KMS-11 (cell line): ENCODE results near the gene COLEC12.

ENCODE experiments used
- H2AFZ ChIP-seq: fragments of 200-600 bp; sonication (generic); 2 replicates; pipeline ENCODE4 v1.6.1; 2016; ENCODE audit warnings: antibody characterized with exemption, mixed run types, low read depth
- H3K27ac ChIP-seq: fragments of 200-600 bp; sonication (generic); 2 replicates; pipeline ENCODE4 v1.6.1; 2016; ENCODE audit warnings: mild to moderate bottlenecking, mixed run types
- H3K27me3 ChIP-seq: fragments of 200-600 bp; sonication (generic); 2 replicates; pipeline ENCODE4 v1.6.1; 2017; ENCODE audit warnings: mild to moderate bottlenecking, low read depth, mixed run types, moderate library complexity; ENCODE audit not compliant: insufficient read depth
- H3K36me3 ChIP-seq: fragments of 200-600 bp; sonication (generic); 2 replicates; pipeline ENCODE4 v1.6.1; 2017; ENCODE audit warnings: mild to moderate bottlenecking, mixed run types; ENCODE audit not compliant: insufficient read depth
- H3K4me1 ChIP-seq: fragments of 200-600 bp; sonication (generic); 2 replicates; pipeline ENCODE4 v1.6.1; 2016; ENCODE audit warnings: mild to moderate bottlenecking, low read depth, mixed run types; ENCODE audit not compliant: poor library complexity, severe bottlenecking
- H3K4me2 ChIP-seq: fragments of 200-600 bp; sonication (generic); 2 replicates; pipeline ENCODE4 v1.7.0; 2016; ENCODE audit warnings: mild to moderate bottlenecking, mixed run types
- H3K4me3 ChIP-seq: fragments of 200-600 bp; sonication (generic); IDR thresholded peaks from 2 replicates; pipeline ENCODE4 v1.6.1; 2017; ENCODE audit warnings: low read depth, low read length, mixed read lengths; ENCODE audit not compliant: insufficient read depth
- H3K79me2 ChIP-seq: fragments of 200-600 bp; sonication (generic); 2 replicates; pipeline ENCODE4 v1.6.1; 2016; ENCODE audit warnings: low read depth, mixed run types; ENCODE audit not compliant: insufficient read depth
- H3K9ac ChIP-seq: fragments of 200-600 bp; sonication (generic); 2 replicates; pipeline ENCODE4 v1.6.1; 2016; ENCODE audit warnings: mild to moderate bottlenecking, mixed run types
- H4K20me1 ChIP-seq: fragments of 200-600 bp; sonication (generic); 2 replicates; pipeline ENCODE4 v1.6.1; 2016; ENCODE audit warnings: mild to moderate bottlenecking, mixed run types; ENCODE audit not compliant: insufficient read depth
- CTCF ChIP-seq: fragments of 200-600 bp; sonication (generic); conservative IDR thresholded peaks from 2 replicates; pipeline ENCODE4 v1.6.1; 2017; ENCODE audit warnings: low read depth, mild to moderate bottlenecking, antibody characterized with exemption, low read length, moderate library complexity, mixed read lengths

The COLEC12 gene

DNA sequence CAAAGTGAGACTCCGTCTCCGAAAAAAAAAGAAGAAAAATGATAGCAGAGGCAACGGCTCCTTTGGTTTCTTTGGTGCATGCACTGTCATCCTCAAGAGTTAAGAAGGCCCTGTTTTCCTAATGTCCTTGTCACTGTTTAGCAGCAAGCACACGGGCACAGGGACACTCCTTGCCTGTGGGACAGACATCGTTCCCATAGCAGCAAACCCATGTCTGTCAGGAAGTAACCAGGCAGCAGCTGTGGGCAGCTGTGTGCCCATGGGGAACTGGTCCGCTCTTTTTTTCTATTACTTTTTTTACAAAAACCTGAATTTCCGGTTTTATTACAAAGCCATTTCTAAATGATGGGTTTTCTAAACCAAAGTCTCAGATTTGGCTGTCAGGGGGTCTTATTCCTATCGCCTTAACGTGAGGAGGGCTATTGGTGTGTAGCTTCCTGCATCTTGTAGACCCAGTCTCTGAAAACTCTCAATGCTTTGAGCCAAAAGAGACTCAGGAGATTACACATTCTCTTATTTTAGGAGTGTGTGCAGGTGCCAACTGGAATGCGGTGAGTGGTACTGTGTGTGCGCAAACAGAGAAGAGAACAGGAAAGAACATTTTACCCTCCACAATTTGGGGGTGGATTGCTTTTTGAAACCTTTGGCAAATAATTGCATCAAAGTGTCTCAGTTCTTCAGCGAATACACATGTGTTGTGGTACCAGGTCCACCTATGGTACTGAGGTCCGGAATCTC is 109.6 kb downstream of the COLEC12 start:
- Histone ChIP-seq H2AFZ (no peak overlapping the region), H3K79me2 (no peaks in the 10 kb centered on the region), H3K4me2 (no peak overlapping the region), H4K20me1 (no peaks in the 10 kb centered on the region), H3K36me3 (no peaks in the 10 kb centered on the region), H3K9ac (no peak overlapping the region), H3K27ac (no peak overlapping the region), H3K27me3 (no peaks in the 10 kb centered on the region), H3K4me1 (peaks cover 12% of the 10 kb centered on the region), H3K4me3 (no peak overlapping the region)
- no peak for TF ChIP-seq CTCF

DNA sequence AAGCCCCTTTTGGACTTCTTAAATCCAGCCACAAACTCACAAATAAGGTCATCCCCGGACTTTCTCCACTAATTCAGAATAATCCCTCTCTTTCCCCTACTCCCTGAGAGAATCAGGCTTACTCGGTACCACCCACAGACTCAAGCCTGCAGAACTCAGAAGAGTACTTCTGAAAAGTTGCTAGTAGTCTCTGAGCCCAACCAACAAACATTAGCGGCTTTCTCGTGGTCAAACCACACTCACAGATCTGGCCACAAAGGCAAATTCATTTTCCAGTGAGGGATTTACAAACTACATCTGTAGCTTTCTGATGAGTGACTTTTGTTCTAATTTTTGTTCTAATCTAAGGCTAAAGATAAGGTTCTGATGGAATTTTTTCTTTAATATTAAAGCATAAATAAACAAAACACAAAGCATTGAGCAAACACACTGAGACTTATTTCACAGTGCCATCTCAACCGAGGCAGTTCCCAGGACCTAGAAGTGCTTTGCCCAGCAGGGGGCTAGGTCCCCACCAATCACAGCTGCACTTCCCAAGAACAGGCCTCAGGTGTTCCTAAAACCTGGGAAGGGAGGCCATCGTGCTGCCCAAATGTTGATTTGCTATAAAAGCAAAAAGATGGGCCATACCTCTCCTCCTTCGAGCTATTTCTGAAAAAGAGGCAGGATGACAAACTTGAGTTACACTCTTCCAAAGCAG is 110.7 kb downstream of the COLEC12 start:
- TF ChIP-seq CTCF = 0 out of 2 replicates have a peak, but pooled peaks have one; percentile 15
- Histone ChIP-seq H3K36me3 (no peaks in the 10 kb centered on the region), H3K4me3 (no peak overlapping the region), H3K79me2 (no peaks in the 10 kb centered on the region), H4K20me1 (no peaks in the 10 kb centered on the region), H3K4me1 (peaks cover 12% of the 10 kb centered on the region), H2AFZ (no peak overlapping the region), H3K27me3 (no peaks in the 10 kb centered on the region), H3K4me2 (peak overlapping the region; percentile 29; the same call in 1 of the 2 replicates), H3K27ac (no peak overlapping the region), H3K9ac (no peak overlapping the region)

DNA sequence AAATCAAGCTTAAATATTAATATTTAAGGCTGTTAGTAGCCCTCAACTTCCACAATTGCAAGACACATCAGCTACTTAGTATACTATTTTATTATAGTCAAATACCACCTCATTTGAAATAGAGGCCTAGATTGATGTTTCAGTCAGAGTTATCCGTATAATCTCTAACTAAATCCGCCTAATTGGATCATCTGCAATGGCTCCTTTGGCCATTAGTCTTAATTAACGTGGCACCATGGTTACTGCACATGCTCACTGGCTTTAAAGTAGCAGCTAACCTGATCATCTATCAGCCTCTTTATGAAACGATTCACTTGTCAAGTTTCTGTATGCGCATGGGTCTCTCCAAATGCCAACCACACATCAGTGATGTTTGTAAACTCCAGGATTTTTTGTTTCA is 112.3 kb downstream of the COLEC12 start:
- no peaks in the 10 kb centered on the region for H3K79me2 ChIP-seq
- no peaks in the 10 kb centered on the region for H3K27me3 ChIP-seq
- H3K9ac ChIP-seq = no peak overlapping the region
- no peak overlapping the region for H3K4me2 ChIP-seq
- no peaks in the 10 kb centered on the region for H3K36me3 ChIP-seq
- H3K4me1 ChIP-seq = peaks cover 12% of the 10 kb centered on the region
- no peaks in the 10 kb centered on the region for H4K20me1 ChIP-seq
- TF ChIP-seq CTCF = no peak
- H2AFZ ChIP-seq = no peak overlapping the region
- H3K27ac ChIP-seq = no peak overlapping the region
- no peak overlapping the region for H3K4me3 ChIP-seq

DNA sequence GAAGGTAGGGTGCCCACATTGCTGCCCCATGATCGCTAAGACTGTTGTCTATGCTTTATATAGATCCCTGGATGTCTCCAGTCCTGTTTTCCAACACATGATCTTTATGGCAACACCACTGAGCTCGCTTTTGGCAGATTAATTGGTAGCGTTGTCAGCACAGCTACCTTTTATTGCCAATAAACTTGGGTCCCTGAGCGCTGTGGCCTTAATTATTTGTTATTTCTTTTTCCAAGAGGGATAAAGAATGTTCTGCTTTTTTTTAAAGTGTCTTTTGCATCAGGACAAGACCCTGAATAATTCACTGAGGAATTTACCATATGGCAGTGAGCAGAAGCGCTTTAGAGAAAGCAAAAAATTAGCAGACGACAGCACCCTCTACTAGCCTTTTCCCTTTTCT is 113.5 kb downstream of the COLEC12 start:
- Histone ChIP-seq H3K36me3 (no peaks in the 10 kb centered on the region), H3K27ac (no peak overlapping the region), H4K20me1 (no peaks in the 10 kb centered on the region), H3K4me3 (no peak overlapping the region), H3K27me3 (no peaks in the 10 kb centered on the region), H3K79me2 (no peaks in the 10 kb centered on the region), H3K4me1 (peaks cover 12% of the 10 kb centered on the region), H3K9ac (no peak overlapping the region), H3K4me2 (no peak overlapping the region), H2AFZ (no peak overlapping the region)
- TF ChIP-seq CTCF = no peak
